Mucosa of rectum (tissue), 2 donors: ENCODE measurements around the gene MKLN1.
"Not testable (repeated sequence)": the region's sequence is repeated elsewhere in the genome, so short reads cannot be mapped to it uniquely, and the experiment has no call there.

Experiments
- H3K27ac ChIP-seq, 2 donors: one replicate each; pipeline ENCODE4 v1.7.0; 2013; ENCODE audit warnings: inconsistent platforms in 2 of 2, low read depth in 2 of 2, low read length in 2 of 2
- H3K27me3 ChIP-seq, 2 donors: one replicate each; pipeline ENCODE4 v1.7.0; 2013; ENCODE audit warnings: low read length in 2 of 2; ENCODE audit not compliant: control insufficient read depth in 2 of 2, insufficient read depth in 2 of 2
- H3K36me3 ChIP-seq, 2 donors: one replicate each; pipeline ENCODE4 v1.7.0; 2013; ENCODE audit warnings: low read length in 2 of 2; ENCODE audit not compliant: control insufficient read depth in 2 of 2, insufficient read depth in 2 of 2
- H3K4me1 ChIP-seq, 2 donors: one replicate each; pipeline ENCODE4 v1.7.0; 2013; ENCODE audit warnings: low read length in 2 of 2, mild to moderate bottlenecking in 1 of 2; ENCODE audit not compliant: control insufficient read depth in 2 of 2, insufficient read depth in 2 of 2
- H3K4me3 ChIP-seq, 2 donors: one replicate each; pipeline ENCODE4 v1.7.0; 2013; ENCODE audit warnings: low read length in 2 of 2
- H3K9ac ChIP-seq, 2 donors: one replicate each; pipeline ENCODE4 v1.7.0; 2013; ENCODE audit warnings: low read length in 2 of 2, low read depth in 1 of 2, mild to moderate bottlenecking in 1 of 2
- H3K9me3 ChIP-seq, 2 donors: one replicate each; pipeline ENCODE4 v1.7.0; 2013; ENCODE audit warnings: low read length in 2 of 2; ENCODE audit not compliant: control insufficient read depth in 2 of 2
- donor health status: healthy.
- donor health status: Normal muscosa, but diverticular disease.

The MKLN1 gene

DNA sequence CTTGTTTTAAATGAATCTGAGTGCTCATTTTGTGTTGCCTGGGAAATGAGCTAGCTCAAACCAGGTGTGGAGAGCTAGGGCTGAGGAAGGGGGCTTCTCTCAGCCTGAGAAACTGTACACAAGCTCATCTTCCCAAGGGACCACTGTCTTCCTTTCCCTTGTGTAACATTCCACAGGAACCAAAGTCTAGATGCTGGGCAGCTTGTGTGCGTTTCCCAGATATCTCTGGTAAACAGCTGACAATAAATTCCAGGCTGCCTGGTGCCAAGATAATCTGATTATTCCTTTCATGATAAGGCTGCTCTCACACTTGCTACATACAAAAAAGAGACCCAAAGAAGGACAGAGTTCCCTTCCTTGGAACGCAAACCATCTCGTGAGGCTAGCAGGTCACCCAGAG lies 33.1 kb upstream of the MKLN1 start:
- H3K27ac ChIP-seq: no peak overlapping the region

DNA sequence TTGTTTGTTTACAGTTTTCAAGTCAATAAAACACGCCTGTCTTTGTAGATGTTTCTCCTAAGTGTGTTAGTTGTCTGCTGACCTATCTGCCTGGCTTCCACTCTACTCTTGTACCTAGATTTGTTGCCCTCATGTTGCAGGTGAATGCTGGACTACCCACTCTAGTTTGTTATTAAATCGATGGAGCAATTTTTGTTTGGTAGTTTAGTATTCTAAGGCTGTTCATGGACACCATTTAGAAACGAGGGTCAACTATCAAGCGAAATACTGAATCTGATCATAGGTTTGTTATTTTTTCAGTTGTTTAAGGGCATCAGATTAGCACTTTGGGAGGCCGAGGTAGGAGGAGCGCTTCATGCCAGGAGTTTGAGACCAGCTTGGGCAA lies 29.1 kb upstream of the MKLN1 start:
- no peak overlapping the region for H3K4me3 ChIP-seq
- H3K4me1 ChIP-seq: no peaks in the 10 kb centered on the region
- H3K27ac ChIP-seq: no peak overlapping the region

More for the DNA sequence above, 33.1 kb upstream of the MKLN1 start:
- Histone ChIP-seq H3K9me3 (no peaks in the 10 kb centered on the region), H3K4me1 (no peaks in the 10 kb centered on the region), H3K9ac (no peak overlapping the region), H3K36me3 (no peaks in the 10 kb centered on the region), H3K27me3 (no peaks in the 10 kb centered on the region), H3K4me3 (no peak overlapping the region)

DNA sequence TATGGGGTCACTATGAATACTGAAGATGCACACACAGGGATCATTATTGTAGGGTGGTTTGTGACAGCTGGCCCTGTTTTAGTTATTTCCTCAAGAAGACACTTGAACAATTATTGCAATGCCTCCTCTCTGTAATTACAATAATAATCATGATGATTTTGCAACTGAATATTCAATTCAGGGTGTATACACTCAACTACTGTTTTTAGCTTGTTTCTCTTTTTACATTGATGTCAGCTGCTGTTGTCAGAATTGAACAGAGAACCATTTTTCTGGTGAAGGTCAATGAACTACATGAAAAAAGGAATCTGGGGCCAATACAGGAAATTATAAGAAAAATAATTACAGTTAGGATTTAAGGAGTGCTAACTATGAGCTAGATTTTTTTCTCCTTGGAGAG lies 28.6 kb upstream of the MKLN1 start:
- Histone ChIP-seq H3K36me3 (no peaks in the 10 kb centered on the region), H3K9me3 (no peaks in the 10 kb centered on the region), H3K4me1 (no peaks in the 10 kb centered on the region), H3K4me3 (no peak overlapping the region), H3K27ac (no peak overlapping the region), H3K9ac (no peak overlapping the region), H3K27me3 (no peaks in the 10 kb centered on the region)

More for the DNA sequence above, 29.1 kb upstream of the MKLN1 start:
- Histone ChIP-seq H3K9me3 (no peaks in the 10 kb centered on the region), H3K36me3 (no peaks in the 10 kb centered on the region), H3K9ac (no peak overlapping the region), H3K27me3 (no peaks in the 10 kb centered on the region)

DNA sequence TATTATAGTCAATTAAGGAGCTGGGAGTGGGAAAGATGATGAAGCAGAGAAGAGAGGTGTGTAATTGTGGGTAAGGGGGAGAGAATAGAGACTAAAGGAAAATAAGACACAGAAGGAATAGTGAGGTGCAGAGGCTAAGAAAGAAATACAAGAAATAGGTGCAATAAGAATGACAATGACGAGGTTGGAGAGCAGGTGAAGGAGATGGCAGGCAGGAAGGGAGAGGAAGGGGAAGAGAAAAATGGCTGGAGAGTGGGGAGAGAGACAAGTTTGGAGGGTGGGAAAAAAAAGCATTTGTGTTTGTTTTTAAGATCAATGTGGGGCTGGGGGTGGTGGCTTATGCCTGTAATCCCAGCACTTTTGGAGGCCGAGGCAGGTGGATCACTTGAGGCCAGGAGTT lies 27.6 kb upstream of the MKLN1 start:
- Histone ChIP-seq H3K27ac (no peak overlapping the region), H3K4me3 (no peak overlapping the region), H3K27me3 (no peaks in the 10 kb centered on the region), H3K9ac (no peak overlapping the region), H3K4me1 (no peaks in the 10 kb centered on the region), H3K9me3 (no peaks in the 10 kb centered on the region), H3K36me3 (no peaks in the 10 kb centered on the region)

DNA sequence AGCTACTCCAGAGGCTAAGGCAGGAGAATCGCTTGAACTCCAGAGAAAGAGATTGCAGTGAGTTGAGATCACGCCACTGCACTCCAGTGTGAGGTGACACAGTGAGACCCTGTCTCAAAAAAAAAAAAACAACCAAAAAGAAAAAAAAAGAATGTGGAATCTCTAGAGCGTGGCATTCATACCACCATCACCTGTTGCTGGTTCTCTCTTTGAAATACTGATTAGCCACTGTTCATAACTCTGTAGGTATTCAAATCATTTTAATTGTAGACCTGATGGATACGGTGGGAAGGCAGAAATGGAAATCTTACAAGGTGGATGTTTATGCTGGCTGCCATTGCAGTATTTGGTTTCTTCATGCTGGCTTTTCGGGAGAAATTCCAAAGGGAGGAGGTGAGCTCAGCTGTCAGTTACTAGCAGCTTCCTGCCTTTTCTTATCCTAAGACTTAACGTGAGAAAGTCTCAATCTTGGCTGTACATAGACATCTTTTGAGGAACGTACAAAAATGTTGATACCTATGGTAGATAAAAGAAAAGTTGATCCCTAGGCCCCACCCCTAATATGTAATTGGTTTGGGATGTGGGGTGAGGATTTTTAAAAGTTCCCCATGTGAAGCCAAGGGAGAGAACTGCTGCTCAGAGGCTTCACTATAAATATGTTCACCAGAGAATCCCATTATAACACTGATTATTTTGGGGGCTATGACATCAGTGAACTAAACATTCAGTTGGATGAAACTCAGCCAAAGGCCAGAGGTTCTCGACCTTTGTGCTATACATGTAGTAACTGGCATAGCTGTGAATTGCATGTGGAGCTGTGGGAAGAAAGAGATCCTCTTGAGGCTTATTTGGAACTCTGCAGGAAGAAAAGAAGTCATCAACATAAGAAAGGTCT lies 26.9 kb upstream of the MKLN1 start:
- no peak overlapping the region for H3K27ac ChIP-seq
- no peaks in the 10 kb centered on the region for H3K27me3 ChIP-seq
- H3K9me3 ChIP-seq: no peaks in the 10 kb centered on the region
- no peak overlapping the region for H3K9ac ChIP-seq
- H3K4me3 ChIP-seq: no peak overlapping the region
- no peaks in the 10 kb centered on the region for H3K4me1 ChIP-seq
- H3K36me3 ChIP-seq: no peaks in the 10 kb centered on the region

DNA sequence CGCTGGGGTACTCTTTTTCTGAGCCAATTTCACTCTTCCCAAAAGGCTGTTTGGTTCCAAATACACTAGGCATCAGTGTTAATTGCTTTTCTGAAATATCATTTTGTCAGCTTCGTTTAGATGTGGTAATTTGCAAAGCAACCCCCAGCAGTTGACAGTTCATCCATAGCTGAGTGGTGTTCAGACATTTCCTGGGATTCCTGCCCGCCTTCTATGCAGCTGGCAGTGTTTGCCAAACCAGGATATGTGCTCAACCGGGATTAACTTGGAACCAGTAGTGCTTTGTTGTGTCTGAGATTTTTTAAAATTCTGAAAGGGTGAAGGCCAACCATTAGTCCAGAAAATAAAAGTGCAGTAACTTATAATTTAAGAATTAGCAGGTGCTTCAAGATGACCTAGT lies 25.2 kb upstream of the MKLN1 start:
- no peak overlapping the region for H3K9ac ChIP-seq
- no peaks in the 10 kb centered on the region for H3K27me3 ChIP-seq
- H3K36me3 ChIP-seq: no peaks in the 10 kb centered on the region
- no peak overlapping the region for H3K27ac ChIP-seq
- no peak overlapping the region for H3K4me3 ChIP-seq
- peaks cover 0 to 2% of the 10 kb centered on the region in 2 donors for H3K9me3 ChIP-seq
- H3K4me1 ChIP-seq: no peaks in the 10 kb centered on the region

DNA sequence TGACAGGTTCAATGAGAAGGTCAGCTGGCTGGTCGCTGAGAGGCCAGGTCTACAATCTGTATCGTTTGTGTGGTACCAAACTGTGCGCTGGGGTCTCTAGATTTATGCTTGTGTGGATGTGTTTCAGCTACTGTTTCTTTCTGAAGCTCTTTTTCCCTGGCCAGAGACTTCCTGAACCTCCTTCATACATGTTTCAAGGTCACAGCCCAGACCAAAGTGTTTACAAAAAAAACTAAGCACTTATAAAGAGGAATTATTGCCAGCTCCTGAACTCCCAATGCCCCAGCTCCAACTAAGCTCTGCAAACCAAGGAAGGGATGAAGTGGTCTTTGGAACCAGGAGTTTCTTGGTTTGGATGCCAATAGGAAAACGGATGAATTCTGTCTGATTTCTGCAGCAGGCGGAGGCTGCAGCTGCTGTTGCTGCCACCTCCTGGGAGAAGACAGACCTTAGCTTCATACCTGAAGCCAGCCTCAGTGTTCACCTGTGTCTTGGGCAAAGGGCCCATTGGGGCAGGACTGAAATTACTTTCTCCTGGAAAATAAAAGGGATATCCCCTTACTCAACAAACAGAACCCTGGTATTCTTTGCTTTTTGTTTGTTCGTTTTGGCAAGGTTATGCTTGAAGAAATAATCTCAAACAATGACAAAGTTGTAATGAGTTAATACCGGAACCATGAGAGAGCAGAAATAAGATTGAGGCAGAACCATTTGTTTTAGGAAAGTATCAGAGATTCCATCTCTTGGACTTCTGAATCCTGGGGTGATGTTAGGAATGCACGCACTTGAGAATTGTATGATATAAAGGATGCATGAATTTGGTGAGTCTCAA lies 24.6 kb upstream of the MKLN1 start:
- Histone ChIP-seq H3K4me1 (no peaks in the 10 kb centered on the region), H3K9me3 (peaks cover 0 to 2% of the 10 kb centered on the region in 2 donors), H3K4me3 (no peak overlapping the region), H3K9ac (no peak overlapping the region), H3K36me3 (no peaks in the 10 kb centered on the region), H3K27me3 (no peaks in the 10 kb centered on the region), H3K27ac (no peak overlapping the region)

DNA sequence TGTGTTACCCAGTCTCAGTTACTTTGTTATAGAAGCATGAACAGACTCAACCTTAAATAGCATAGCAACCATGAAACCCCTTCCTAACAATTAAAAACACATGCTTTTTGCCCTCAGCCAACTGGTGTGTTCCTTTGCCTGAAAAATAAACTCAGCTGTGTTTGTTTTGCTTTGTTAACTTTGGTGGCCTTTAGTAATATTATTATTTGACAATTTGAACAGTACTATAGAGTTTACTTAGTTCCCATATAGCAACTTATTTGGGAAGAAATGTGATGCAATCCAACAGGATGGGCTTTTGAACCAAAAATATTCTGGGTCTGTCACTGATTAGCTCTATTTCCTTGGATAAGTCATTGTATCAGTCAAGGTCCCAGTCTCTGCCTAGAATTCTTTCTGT lies 22.5 kb upstream of the MKLN1 start:
- Histone ChIP-seq H3K9ac (no peak overlapping the region), H3K27me3 (no peaks in the 10 kb centered on the region), H3K4me1 (no peaks in the 10 kb centered on the region), H3K36me3 (no peaks in the 10 kb centered on the region), H3K27ac (no peak overlapping the region), H3K4me3 (no peak overlapping the region), H3K9me3 (peaks cover 0 to 2% of the 10 kb centered on the region in 2 donors)

DNA sequence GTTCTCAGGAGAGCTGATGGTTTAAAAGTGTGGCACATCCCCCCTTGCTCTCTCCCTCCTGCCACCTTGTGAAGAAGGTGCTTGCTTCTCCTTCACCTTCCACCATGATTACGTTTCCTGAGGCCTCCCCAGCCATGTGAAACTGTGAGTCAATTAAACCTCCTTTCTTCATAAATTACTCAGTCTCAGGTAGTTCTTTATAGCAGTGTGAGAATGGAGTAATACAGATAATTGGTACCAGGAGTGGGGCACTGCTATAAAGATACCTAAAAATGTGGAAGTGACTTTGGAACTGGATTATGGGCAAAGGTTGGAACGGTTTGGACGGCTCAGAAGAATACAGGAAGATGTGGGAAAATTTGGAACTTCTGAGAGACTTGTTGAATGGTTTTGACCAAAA lies 21.6 kb upstream of the MKLN1 start:
- not testable (repeated sequence) for H3K27me3 ChIP-seq

DNA sequence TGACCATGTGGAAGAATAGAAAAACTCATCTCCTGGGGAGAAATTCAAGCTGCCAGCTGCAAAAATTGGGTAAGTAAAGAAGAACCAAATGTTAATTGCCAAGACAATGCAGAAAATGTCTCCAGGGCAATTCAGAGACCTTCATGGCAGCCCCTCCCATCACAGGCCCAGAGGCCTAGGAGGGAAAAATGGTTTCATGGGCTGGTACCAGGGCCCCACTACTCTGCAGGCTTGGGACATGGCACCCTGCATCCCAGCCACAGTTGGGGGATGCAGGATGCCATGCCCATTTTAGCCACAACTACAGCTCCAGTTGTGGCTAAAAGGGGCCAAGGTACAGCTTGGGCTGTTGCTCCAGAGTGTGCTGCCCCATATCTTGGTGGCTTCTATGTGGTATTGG lies 20.9 kb upstream of the MKLN1 start:
- no peak overlapping the region for H3K4me3 ChIP-seq
- no peaks in the 10 kb centered on the region for H3K27me3 ChIP-seq
- H3K9ac ChIP-seq: no peak overlapping the region
- no peaks in the 10 kb centered on the region for H3K36me3 ChIP-seq
- no peak overlapping the region for H3K27ac ChIP-seq
- no peaks in the 10 kb centered on the region for H3K4me1 ChIP-seq
- H3K9me3 ChIP-seq: peaks cover 0 to 2% of the 10 kb centered on the region in 2 donors

More for the DNA sequence above, 21.6 kb upstream of the MKLN1 start:
- H3K27ac ChIP-seq, H3K4me1 ChIP-seq, H3K36me3 ChIP-seq, H3K9me3 ChIP-seq, H3K9ac ChIP-seq, H3K4me3 ChIP-seq: not testable (repeated sequence)
